Measurements from ENCODE around the gene KY. TPM values are rescaled to one million over a fixed set of nuclear protein-coding genes. Genes with fewer than 3 reads are reported as not detected.

KY gene
- total RNA-seq, 2 donors from 2014 or later: not detected

DNA sequence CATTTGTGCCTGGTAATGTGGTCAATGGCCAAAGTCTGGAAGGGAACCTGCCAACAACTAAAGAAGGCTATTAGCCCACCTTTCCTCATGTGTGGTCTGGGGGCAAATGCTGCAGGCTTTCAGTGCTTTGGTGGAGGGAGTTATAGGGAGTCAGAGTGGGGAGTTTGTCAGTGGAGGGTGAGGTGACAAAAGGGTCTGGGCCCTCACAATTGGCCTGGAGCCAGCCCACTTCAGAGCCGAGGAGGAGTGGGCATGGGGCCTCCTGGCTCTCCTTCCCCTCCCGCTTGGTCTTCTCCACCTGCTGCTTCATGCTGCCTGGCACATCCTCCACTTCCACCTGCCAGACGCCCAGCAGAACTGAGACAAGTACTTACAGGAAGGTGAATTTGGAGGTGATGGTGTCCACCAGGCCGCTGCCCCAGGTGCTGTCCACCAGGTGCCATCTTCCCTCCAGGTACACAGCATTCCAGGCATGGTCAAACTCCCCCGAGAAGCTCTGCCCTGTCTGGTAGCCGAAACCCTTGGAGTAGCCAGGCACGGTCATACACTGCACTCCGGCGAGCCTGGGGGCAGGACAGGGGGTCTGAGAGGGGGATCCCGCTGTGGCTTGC, 40.9 kb downstream of the KY start:
- peaks cover 6% of the 10 kb centered on the region for H3K4me1 Mint-ChIP-seq
- H3K36me3 Mint-ChIP-seq (ENCODE audit: low read depth): no peaks in the 10 kb centered on the region
- H3K9me3 Mint-ChIP-seq: no peaks in the 10 kb centered on the region
- no peak for ATAC-seq (replicated peaks)
- peaks cover 27% of the 10 kb centered on the region for H3K27me3 Mint-ChIP-seq
- H3K4me3 Mint-ChIP-seq: no peak overlapping the region
- no peak overlapping the region for H3K27ac Mint-ChIP-seq

GRCh38 chr3:134608771-134609435, 41.9 kb downstream of the KY start:
- Mint-ChIP-seq H3K4me3 (no peak overlapping the region), H3K9me3 (no peaks in the 10 kb centered on the region), H3K36me3 (ENCODE audit: low read depth) (no peaks in the 10 kb centered on the region), H3K4me1 (peaks cover 6% of the 10 kb centered on the region), H3K27ac (no peak overlapping the region), H3K27me3 (peaks cover 27% of the 10 kb centered on the region)
- no peak for ATAC-seq (replicated peaks)

DNA sequence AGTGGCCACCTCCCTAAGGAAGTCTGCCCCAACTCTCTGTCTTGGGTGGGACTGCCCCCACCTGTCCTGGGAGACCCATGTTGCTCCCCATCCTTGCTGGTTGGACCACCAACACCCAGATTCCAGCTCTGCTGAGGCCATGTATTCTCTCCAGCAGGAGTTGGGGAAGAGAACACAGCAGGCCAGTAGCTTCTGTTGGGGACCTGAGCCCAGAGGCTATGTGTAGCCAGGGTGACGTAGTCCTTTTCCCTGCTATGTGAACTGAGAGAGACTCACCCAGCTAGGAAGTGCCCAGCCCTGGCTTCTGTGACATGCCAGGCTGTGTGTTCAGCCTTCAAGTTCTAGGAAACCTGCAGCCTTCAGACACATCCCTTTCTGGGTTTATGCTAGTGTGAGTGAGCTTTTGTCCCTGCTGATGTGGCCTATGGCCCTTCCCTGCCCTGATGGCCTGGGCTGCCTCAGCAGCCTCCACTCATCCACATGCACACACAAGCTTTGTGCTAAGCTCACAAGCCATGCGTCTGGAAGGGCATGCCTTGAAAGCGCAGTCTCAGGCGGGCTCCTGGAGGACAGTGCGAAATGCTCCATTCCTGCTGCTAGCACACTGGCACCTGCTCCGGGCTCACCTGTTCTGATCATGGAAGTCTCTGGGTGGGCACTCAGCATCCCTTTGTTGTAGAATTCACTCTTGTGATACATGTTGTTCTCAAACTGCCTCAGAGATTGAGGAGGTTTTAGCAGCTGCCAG, 42.6 kb downstream of the KY start:
- Mint-ChIP-seq H3K4me3 (no peak overlapping the region), H3K36me3 (ENCODE audit: low read depth) (no peaks in the 10 kb centered on the region), H3K27ac (no peak overlapping the region), H3K4me1 (peaks cover 6% of the 10 kb centered on the region), H3K27me3 (peaks cover 27% of the 10 kb centered on the region), H3K9me3 (no peaks in the 10 kb centered on the region)
- no peak for ATAC-seq (replicated peaks)

DNA sequence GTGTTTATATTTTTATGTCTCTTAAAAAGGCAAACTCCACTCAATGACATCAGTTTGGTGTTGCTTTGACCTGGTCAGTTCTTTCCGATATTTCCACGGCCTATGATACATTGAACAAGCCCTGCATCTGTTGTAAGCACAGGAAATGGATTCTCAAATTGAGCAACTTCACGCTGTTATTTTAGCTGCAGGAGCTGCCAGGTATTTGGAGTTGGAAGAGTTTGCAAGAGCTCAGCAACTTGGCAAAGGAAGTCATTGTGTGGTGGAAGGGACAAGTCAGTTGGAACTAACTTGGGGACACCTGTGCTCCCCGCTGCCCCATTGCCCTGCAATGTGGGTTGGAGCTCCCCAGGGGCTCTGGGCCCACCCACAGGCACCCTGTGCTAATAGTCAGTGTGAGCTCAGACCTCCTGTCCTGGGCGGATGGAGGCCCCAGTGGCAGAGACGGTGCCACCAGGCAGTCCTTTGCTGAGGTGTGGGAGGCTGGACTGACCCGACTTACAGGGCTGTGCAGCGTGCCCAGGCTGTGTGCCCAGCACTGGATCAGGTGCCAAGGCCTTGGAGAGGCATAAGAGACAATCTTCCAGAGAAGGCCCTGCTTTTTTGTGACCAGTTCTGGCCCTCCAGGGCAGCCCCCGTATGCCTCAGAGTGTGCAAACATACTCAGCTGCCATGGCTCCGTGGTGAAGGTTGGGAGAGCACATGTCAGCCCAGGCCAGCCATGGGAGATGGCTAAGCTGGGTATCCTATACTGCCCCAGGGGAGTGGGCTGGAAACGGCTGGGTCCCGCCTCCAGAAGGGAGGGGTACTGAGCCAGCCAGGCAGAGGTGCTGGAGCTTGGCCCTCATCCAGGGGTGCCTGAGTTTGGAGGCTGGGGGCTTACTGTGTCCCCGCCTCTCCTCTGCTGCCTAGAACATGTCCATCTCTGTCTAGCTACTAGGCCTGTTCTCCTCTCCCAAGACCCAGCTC, 43.5 kb downstream of the KY start:
- H3K4me3 Mint-ChIP-seq: no peak overlapping the region
- H3K4me1 Mint-ChIP-seq: peaks cover 6% of the 10 kb centered on the region
- ATAC-seq (replicated peaks): no peak
- no peaks in the 10 kb centered on the region for H3K36me3 Mint-ChIP-seq (ENCODE audit: low read depth)
- H3K27ac Mint-ChIP-seq: no peak overlapping the region
- no peaks in the 10 kb centered on the region for H3K9me3 Mint-ChIP-seq
- H3K27me3 Mint-ChIP-seq: peaks cover 26% of the 10 kb centered on the region

GRCh38 chr3:134606033-134607025, 44.5 kb downstream of the KY start:
- Mint-ChIP-seq H3K9me3 (no peaks in the 10 kb centered on the region), H3K4me1 (peaks cover 6% of the 10 kb centered on the region), H3K27me3 (peaks cover 24% of the 10 kb centered on the region), H3K4me3 (no peak overlapping the region), H3K36me3 (ENCODE audit: low read depth) (no peaks in the 10 kb centered on the region), H3K27ac (no peak overlapping the region)
- no peak for ATAC-seq (replicated peaks)

DNA sequence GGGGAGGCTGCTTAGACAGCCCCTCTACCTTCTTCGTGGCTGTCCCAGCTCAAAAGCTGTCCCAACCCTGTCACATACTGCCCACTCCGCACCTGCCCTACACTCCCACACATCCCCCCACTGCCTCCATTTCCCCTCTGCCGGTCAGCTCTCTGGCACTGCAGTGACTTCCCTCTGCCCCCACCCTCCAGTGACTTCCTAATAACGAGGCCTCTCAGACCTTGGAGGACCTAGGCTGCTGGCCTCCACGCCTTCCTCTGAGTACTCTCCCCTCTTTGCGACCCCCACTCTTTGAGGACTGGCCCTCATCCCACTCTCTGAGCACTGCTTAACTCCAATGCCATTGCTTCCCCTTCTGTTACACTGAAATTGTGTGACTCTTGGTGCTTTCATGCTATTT, 45.3 kb downstream of the KY start:
- no peaks in the 10 kb centered on the region for H3K9me3 Mint-ChIP-seq
- no peak for ATAC-seq (replicated peaks)
- H3K36me3 Mint-ChIP-seq (ENCODE audit: low read depth): no peaks in the 10 kb centered on the region
- peaks cover 26% of the 10 kb centered on the region for H3K27me3 Mint-ChIP-seq
- H3K4me3 Mint-ChIP-seq: no peak overlapping the region
- peaks cover 6% of the 10 kb centered on the region for H3K4me1 Mint-ChIP-seq
- no peak overlapping the region for H3K27ac Mint-ChIP-seq

GRCh38 chr3:134603956-134604355, 46.9 kb downstream of the KY start:
- H3K27ac Mint-ChIP-seq: no peak overlapping the region
- peaks cover 19% of the 10 kb centered on the region for H3K27me3 Mint-ChIP-seq
- no peak for ATAC-seq (replicated peaks)
- peaks cover 6% of the 10 kb centered on the region for H3K4me1 Mint-ChIP-seq
- no peak overlapping the region for H3K4me3 Mint-ChIP-seq
- no peaks in the 10 kb centered on the region for H3K36me3 Mint-ChIP-seq (ENCODE audit: low read depth)
- H3K9me3 Mint-ChIP-seq: no peaks in the 10 kb centered on the region

DNA sequence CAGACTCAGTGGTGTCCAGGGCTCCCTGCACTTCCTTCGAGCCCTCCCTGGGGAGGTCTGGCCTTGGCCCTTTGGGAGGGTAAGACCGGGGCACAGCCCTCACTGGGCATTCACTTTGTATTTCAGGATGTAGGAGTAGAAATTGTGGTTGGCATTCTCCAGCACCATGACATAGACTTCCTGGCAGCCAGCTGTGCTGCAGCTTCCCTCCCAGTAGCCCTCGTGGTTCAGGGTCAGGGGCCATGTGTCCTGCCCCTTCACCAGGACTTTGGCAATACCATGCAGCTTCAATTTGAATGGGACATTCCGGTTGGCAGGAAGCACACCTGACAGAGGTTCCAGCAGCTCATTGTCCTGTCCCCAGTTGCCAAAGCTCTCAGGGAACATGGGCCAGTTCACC, 47.3 kb downstream of the KY start:
- Mint-ChIP-seq H3K36me3 (ENCODE audit: low read depth) (no peaks in the 10 kb centered on the region), H3K9me3 (no peaks in the 10 kb centered on the region), H3K27ac (no peak overlapping the region), H3K4me1 (peaks cover 6% of the 10 kb centered on the region), H3K4me3 (no peak overlapping the region), H3K27me3 (peaks cover 19% of the 10 kb centered on the region)
- ATAC-seq (replicated peaks): no peak

GRCh38 chr3:134602440-134602814, 48.4 kb downstream of the KY start:
- no peak for ATAC-seq (replicated peaks)
- H3K27me3 Mint-ChIP-seq: peaks cover 19% of the 10 kb centered on the region
- H3K36me3 Mint-ChIP-seq (ENCODE audit: low read depth): no peaks in the 10 kb centered on the region
- no peak overlapping the region for H3K4me3 Mint-ChIP-seq
- no peaks in the 10 kb centered on the region for H3K9me3 Mint-ChIP-seq
- peaks cover 6% of the 10 kb centered on the region for H3K4me1 Mint-ChIP-seq
- no peak overlapping the region for H3K27ac Mint-ChIP-seq

GRCh38 chr3:134601539-134602439, 49.0 kb downstream of the KY start:
- Mint-ChIP-seq H3K4me3 (no peak overlapping the region), H3K27ac (no peak overlapping the region), H3K27me3 (peaks cover 15% of the 10 kb centered on the region), H3K9me3 (no peaks in the 10 kb centered on the region), H3K4me1 (peaks cover 3% of the 10 kb centered on the region), H3K36me3 (ENCODE audit: low read depth) (no peaks in the 10 kb centered on the region)
- no peak for ATAC-seq (replicated peaks)

- Mint-ChIP-seq H3K27me3 (peaks cover 11% of the 10 kb centered on the region), H3K27ac (no peak overlapping the region), H3K4me3 (peak overlapping the region; percentile 23), H3K9me3 (no peaks in the 10 kb centered on the region), H3K4me1 (no peaks in the 10 kb centered on the region), H3K36me3 (ENCODE audit: low read depth) (no peaks in the 10 kb centered on the region)
- ATAC-seq (replicated peaks): peak; percentile 69
These were observed 49.9 kb downstream of the KY start for GRCh38 chr3:134600685-134601463.

DNA sequence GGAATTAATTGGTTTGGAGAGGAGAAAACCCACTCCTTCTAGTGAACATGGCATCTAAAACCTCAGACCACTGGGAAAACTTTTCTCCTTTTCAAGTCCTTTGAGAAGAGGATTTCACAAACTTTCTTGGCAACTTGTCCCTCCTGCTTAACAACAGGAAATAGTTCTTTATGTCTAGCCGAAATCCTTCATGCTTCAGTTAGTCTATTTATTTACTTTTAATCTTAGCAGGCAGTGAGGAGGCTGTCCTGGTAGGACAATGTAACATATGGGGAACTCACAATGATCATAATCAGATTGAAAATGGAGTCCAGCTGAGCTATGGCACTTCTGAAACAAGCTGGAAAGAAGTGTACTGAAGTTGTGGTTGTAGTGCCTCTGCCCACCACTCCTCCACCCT, 50.6 kb downstream of the KY start:
- Mint-ChIP-seq H3K9me3 (no peaks in the 10 kb centered on the region), H3K27me3 (peaks cover 7% of the 10 kb centered on the region), H3K4me3 (peak overlapping the region; percentile 23), H3K27ac (no peak overlapping the region), H3K36me3 (ENCODE audit: low read depth) (no peaks in the 10 kb centered on the region), H3K4me1 (no peaks in the 10 kb centered on the region)
- no peak for ATAC-seq (replicated peaks)

All from activated T-helper 17 cell treated with anti-CD3 and anti-CD28 coated beads, Interleukin-2, amount 50 U/mL, for 72 hours (primary cell).